Stimulated activated CD4-positive, alpha-beta T cell treated with anti-CD3 and anti-CD28 coated beads, Interleukin-4, amount 100 ng/mL, for 24 hours (primary cell): ENCODE results near the gene WNT5A.
"Not testable (repeated sequence)": the region's sequence is repeated elsewhere in the genome, so short reads cannot be mapped to it uniquely, and the experiment has no call there.

Experiments
- DNase-seq: peaks from one replicate; pipeline ENCODE4 v3.0.0-alpha.2; 2020

The WNT5A gene

DNA sequence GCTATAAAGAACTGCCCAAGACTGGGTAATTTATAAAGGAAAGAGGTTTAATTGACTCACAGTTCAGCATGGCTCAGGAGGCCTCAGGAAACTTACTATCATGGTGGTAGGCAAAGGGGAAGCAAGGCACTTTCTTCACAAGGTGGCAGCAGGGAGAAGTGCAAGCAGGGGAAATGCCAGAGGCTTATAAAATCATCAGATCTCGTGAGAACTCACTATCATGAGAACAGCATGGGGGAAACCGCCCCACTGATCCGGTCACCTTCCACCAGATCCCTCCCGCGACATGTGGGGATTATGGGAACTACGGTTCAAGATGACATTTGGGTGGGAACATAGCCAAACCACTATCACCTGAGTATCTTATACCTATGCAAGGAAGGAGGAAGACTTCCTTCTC is 18.0 kb upstream of the WNT5A start:
- not testable (repeated sequence) for DNase-seq

DNA sequence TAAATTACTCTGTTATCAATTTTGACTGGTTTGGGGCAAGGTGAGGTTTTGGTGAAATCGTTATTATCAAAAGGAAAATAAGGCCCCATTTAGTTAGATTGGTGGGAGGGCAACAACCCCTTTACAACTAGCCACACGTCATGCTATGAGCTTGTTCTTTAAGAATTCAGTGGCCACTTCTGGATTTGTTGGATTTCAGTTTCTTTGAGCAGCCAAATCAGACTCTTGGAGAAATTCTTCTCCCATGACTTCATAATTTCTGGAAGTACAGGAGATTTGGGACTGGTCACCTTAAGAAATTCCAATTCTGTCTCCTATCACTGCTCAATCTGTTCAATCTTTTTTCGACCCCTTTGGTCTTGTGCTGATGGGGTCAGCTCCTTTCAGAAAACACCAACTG is 14.8 kb upstream of the WNT5A start:
- no peak for DNase-seq

DNA sequence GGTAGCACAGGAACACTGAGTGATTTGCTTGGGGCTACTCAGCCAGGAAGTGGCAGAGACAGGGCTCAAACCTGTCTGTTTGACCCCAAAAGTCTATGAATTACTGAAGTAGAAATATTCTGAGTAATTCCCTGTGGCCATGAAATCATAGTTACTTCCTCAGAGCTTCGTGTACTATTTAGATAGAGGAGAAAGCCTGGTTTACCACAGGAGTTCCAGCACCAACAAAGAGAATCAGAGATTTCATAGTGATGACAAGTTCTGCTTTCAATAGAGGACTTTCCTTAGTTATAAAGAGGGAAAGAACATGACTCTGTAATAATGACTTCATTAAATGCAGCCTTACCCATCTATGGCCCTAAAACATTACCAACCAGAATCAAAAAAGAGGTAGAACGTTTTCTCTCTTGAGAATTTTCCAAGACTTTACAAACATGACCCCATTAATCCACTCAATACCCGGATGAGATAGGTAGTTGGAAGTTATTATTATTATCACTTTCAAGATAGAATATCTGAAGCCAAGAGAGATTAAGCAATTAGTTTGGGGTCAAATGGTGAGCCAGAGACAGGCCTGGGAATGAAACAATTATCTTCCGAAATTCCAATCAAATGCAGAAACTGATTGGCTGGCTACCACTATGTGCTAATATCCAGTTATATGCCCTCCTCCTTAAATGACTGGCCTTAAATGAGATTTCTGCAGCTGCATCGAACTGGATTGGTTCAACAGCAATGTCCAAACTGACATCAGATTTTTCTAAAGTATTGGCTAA is 13.6 kb upstream of the WNT5A start:
- DNase-seq = no peak

DNA sequence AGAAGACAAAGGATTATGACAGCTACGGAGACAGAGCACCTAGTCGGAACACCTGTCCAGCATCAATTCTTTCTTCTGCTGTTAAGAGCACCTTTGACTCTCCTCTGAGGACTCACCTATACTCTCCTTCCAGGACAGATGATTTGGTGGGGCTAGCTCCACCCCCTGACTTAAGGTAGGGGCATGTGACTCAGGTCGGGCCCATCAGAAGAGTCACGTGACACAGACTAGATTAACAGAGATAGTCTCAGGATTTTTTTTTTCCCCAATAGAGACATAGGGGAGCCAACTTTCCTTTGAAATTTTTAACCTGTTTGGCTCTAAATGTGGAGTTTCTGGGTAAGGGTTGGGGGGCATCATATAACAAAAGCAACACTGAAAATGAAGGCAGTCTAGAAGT is 11.4 kb upstream of the WNT5A start:
- no peak for DNase-seq

DNA sequence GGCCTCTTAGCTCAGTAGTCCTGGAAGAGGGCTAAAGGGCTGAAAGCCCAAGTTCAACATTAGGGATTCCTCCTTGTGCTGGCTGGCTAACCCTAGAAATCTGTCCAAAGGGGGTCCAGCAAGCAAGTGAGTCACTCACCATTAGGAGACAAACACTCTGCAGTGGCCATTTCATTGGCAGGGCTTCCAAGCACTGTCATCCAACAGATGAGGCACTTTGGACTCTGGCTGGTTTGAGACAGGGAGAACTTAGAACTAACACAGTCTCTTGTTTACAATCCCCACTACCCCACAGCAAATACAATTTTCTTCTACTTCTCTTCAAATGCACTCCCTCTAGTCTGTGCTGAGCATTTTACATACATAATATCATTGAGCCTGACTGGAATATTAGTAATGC is 10.1 kb upstream of the WNT5A start:
- no peak for DNase-seq

DNA sequence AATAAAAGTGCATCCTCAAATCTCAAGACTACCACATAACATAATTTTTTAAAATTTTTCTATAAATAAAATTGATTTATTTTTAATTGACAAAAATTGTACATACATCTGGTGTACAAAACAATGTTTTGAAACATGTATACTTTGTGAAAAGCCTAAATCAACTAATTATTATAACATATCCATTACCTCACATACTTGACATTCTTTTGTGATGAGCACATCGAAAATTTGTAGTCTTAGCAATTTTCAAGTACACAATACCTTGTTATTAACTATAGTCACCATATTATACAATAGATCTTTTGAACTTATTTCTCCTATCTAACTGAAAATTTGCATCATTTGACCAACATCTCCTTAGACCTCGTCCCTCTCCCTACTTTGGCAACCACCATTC is 7.9 kb upstream of the WNT5A start:
- no peak for DNase-seq

DNA sequence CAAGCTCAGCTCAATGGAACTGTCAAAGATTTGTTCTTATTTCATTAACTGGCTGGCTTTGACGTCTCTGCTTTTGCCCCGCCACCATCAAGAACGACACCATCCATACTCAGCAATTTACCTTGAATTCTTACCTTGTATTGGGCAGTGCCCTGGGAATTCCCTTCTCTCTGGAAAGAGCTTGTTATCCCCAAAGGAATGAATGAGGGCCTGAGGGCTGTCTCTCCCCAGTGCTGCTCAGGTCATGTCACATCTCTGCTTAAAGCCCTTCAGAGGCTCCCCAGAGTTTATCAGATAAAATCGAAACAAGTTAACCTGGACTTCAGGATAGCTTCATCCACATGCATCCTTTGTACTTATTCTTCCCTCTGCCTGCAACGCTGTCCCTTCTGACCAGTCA is 5.9 kb upstream of the WNT5A start:
- no peak for DNase-seq

DNA sequence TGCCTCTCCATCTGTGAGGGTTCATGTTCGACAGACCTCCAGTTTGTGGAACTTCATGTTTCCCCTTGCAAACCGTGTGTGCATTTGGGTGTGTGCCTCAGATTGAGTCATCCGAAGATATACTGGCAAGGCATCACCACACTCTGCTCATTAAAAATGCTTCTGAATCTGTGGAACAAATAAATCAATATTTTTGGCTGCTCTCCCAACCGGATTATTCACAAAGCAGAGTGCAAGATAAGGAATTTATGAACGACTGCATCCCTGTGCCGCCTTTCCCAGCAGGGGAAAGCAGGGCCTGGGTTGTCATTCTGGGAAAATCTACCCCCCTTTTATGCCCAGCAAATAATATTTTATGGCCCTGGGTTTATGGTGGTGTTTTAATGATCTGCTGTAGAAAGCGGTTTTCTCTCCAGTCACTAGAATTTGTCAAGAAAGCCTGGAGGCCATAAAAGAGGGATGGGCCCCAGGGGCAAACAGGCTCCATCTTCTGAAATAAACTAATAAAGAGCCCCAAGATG is 4.2 kb upstream of the WNT5A start:
- DNase-seq = no peak

DNA sequence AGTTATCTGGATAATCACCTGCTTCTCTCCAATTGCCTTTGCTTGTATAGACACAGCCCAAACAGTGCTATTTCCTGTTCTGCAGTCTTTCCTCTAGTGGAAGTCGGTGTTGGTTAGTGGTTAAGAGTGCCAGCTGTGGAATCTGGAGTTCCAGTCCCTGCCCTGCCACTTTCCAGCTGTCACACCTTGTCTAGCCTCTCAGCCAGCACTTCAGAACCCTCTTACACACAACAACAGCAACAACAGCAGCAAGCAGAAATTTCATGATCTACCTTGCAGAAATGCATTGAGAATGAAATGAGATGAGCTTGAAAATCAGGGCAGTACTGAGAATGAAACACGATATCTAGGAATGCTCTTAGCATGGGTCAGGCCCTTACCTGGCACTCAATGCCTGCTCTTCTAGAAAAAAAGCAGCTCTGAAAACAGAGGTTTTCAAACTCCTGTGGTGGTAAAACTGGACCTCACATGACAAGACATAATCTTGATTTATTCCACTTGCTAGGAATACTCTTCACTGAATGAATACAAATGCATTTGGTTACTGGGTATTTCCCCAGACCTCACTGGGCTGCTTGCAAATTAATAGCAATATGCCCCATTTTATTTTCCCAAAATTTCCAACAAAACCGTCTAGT is 3.3 kb upstream of the WNT5A start:
- no peak for DNase-seq

DNA sequence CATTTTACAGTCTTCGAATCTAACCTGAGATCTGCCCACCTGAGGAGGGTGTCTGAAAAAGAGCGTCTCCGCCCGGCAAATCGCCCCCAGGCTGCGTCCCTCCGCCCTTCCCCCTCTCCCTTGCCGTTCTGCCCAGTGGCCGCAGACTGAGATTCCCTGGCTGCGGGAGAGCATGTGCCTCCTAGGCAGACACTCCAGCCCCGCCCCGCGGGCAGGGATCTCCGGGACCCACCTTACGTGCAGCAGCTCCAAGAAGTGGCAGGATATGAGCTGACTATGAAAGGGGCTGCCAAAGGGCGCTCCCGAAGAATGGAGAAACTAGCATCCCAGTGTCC is 2.7 kb upstream of the WNT5A start:
- DNase-seq = no peak

DNA sequence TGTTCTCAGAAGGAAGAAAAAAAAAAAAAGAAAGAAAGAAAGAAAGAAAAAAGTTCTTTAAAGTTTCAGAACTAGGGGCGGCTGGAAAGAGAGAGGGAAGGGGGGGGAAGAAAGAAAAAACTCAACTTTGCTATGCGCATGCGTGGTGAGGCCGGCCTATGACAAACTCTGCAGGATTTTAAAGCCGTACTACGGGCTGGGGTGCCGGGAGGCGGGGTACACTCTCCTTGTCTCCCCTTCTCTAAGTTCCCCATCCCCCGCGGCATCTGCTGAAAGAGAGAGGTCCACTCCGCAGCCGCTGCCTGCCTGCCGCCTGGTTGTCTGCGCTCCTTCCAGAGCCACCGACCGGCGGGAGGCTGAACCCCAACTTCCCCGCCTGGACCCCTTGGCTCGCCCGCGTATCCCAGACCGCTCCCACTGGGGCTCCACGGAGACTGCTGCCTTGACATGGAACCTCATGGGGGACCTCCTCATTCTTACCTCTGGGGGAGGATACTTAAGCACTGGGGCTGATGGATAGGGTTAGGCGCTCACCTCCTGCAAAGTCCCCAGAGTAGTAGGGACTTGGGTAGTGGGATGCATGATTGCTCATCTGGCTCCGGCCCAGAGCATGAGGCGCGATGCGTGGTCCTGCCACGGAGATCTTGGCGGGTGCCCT is 1.4 kb upstream of the WNT5A start:
- DNase-seq = no peak

DNA sequence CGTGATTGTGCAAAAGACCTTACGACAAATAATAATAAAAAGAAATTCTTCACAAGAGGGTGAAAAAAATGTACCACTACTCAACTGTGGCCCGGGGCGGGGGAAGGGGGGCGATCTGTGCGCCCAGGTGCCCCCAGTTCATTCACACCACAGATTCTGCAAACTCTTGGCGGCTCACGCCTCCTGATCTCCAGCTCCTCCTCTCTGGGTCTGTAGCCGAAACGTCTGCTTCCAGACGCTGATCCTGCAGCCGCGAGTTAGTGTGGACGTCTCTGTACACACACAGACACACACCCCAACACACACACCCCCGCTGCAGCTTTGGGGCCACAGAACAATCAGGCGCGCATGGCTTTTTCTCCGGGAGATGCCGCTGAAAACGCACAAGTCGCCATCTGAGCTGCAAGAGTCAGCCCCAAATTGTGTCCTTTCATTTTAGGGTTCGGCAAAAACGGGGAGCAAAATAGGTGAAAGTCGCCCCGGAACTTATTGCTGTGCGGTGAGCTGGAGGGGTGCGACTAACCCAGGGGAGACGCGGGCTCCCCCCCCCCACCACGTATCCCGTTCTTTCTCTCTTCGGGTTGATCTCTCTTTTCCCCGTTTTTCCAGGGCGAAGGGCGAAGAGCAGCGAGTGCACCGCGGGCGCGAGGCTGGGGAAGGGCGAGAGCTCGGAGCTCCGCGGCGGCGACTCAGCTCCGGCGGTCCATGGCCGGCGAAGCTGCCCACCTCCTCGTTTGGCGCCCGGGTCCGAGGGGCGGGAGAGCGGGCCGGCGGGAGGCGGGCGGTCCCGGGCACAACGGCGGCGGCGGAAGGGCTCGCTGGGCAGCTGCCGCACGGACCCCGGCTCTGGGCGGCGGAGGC is 505 bp upstream of the WNT5A start:
- no peak for DNase-seq

DNA sequence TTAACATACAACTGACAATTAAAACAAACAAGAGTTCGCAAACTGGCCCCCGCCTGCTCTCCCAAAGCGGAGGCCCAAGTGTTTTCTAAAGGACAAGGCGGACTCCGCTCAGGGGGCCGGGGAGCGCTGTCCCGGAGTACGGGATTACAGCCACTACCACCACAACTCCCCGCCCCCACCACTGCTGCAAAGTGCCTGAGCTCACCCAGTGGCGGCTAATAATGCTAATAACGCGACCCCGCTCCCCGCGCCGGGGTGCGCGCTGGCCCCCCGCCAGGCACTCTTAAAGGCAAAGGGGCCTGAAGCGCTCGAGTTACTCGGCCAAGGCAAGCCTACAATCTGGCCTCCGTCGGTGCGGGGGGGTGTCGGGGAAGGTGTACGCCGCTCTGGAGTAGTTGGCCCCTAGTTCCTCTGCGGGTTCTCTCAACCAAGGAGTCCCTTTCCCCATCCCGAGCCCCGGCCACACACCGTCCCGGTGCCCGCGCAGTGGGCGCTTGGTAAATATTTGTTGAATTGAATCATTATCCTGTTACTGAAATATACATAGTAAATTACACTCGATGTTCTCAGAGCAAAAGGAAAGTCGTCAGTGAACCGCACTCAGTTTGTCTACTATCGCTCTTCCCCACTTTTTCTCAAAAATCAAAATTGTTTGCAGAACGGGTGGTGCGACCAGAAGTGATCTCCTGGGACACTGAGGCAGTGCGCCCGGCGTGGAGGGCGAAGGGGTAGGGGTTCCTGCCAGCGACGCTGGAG is 827 bp downstream of the WNT5A start:
- DNase-seq = no peak

DNA sequence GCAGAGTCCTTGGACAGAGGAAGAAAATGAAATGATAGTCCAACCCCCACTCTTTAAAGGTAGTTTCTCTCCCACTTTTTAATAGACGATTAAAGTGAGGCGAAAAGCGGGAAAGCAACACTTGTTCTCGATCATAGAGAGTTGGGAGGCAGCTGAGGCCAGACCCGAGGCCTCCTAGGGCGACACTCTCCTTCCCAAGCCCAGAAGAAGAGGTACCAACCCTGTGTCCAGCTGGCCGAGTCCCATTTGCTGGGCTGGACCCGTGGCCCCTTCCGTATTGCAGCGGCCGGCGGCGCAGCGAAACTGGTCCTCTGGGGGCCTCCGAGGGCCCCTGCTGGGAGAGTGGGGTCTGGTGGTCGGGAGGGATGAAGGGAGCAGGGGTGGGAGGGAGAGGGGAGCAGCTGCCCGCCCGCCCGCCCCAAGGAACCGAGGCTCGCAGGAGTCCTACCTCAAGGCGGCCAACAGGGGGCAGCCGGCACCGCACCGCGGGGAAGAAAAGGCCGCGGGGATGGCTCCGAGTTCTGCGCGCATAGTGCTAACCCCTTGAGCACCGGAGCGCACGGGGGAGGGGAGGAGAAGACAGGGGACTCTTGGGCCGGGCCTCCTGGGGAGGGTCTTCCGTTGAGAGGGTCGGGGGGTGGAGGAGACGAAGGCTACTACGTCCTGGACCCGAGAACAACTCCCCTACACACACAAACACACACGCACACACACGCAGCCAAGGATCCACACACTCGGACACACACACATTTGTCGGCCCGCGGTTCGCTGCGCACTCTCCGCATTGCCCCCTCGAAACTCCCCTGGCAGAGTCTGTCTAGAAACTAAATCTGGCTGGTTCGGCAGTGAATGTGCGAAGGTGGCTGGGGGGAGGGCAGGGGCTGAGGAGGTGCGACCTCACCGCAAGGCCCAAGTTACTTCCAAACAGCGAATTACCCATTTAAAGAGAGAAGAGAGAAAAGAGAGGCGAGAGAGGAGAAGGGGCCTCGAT is 2.0 kb downstream of the WNT5A start:
- DNase-seq = peak; percentile 16

DNA sequence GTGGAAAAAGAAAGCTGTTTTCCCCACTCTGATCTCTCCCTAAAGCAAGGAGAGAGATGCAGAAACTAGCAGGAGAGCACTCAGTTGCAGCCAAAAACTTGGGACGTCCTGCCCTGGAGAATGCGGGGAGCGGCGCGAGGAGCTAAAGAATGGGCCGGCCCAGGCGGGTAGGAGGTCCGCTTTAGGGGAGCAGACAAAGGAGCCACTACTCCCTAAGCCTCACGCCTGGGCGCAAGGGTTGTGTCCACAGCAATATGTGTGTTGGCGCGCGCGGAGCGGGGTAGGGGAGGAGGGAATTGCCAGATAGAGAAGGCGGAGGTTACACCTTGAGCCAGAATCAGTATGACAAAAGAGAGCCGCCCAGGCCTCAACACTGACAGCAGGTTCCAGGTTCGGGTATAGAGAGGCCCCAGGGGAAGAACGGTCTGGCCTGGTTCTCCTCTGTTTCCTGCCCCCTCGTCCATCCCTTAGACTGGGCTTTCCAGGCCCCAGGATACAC is 2.9 kb downstream of the WNT5A start:
- DNase-seq = no peak

DNA sequence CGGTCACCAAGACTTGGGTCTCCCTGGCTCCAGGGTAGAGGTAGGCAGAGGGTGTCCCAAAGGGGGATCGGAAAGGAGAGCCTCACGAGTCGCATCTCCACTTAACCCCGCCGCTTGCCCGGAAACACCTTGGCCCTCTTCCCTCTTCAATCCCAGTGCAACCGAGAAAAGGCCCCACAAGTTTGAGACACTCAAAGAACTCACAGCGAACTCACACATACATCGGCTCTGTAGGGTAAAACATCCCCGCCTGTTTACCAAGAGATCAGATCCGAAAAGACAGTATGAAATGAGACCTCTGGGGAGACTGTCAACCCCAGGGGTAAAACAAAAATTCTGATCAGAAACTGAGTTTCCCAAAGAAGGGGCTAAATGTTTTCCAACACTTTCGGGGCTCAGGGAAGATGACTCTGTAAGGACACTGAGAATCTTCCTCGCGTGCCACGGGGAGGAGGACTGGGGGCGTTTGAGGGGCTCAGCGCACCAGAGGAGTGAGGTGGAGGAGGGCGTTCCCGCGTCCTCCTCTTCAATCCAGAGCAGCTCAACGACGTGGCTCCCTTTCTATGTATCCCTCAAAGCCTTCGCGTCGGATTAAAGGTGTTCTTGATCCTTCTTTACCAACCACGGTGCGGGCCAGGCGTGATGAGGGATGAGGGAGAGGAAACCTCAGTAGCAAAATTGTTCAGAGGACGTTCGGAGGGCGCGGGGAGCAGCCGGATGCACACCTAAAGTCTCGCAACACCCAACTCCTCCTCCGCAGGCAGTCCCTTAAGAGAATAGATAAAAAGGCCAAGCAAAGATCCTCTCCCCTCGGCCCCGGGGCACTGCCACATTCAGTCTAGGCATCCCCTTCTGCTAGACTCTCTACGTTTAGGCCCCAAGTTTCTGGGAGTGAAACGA is 3.7 kb downstream of the WNT5A start:
- no peak for DNase-seq

DNA sequence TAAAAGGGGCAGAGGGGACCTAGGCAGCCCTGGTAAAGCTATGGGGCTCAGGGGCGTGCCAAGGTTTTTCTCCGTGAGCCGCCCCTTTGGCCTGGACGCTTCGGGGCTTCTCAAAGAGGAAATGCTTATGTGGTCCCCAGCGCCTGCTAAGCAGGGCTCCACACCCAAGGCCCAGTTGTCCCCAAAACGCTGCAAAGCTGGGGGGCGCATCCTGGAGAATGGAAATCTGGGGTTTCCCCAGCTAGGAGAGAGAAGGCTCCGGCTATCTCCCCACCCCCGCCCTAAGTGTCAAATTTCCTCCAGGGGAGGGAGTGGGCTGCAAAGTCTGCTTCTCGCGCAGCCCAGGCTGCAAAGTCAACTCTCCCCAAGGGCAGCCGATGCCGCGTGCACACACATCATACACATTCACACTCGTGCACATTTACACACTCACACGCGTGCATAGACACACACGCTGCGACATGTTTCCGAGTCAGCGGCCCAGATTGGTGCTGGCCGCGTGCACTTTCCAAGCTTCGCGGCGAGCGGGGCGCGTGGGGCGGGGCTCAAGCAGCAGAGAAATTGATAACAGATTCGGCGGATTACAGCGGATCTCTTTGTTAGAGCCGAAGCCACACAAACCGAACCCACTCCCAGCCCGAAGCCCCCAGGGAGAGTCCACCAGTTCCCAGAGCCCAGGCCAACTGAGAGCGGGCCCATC is 4.5 kb downstream of the WNT5A start:
- no peak for DNase-seq

DNA sequence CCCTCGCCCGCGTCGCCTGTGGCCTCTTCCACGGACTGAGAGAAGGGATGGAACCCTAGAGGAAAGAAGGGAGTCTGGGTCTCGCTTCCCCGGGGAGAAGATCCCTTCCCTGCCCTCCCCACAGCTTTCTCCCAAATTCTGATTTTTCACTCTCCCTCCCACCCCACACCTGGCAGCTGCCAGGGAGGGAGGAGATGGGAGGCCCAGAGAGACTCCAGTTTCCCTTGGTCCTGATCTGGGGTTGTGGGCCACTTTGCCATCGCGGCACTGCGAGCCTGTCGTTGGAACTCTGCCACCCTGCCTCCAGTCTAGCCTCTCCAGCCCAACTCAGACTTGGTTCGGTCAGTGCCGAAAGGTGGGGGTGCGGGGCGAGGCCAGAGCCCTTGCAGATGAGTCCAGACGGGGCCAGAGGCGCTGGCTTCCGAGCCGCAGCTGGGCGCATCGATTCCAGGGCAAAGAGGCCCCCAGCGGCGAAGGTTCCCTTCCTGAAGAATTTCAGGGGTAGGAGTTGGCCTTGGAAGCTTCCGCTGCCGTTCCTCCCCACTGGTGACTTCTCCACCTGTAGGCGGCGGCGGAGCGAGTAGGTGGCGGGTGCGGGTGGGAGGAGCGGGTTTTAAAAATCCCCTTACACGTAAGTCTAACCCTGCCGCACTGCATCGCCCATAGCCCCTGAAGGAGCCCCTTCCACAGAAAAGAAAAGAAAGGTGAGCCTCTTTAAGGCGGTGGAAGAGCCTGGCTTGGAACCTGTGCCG is 5.2 kb downstream of the WNT5A start:
- DNase-seq = no peak
